Measurements from ENCODE around the gene VPS39.

GRCh38 chr15:42119446-42119760 is 88.7 kb downstream of the VPS39 start:
- TF ChIP-seq CTCF (IDR thresholded peaks at IDR 0.05), result no peak
- TF ChIP-seq POLR2A (IDR thresholded peaks at IDR 0.05), result no peak

All from ovary (tissue), 3 donors.